Sigmoid colon (tissue), 4 donors: ENCODE results near the gene IL20RB.

Experiments used
- EP300 ChIP-seq, 4 donors: sonication (generic); formaldehyde crosslinking; IDR thresholded peaks; one replicate each; pipeline ENCODE4 v1.6.1; 2017; ENCODE audit warnings: antibody characterized with exemption in 4 of 4
- POLR2A ChIP-seq, 2 donors: fragments of 450-650 bp; IDR thresholded peaks; one replicate each; pipeline ENCODE4 v1.6.1; 2016; ENCODE audit warnings: antibody characterized with exemption in 2 of 2, mild to moderate bottlenecking in 2 of 2, moderate library complexity in 2 of 2
- POLR2AphosphoS5 ChIP-seq, 4 donors: sonication (generic); formaldehyde crosslinking; IDR thresholded peaks; one replicate each; pipeline ENCODE4 v1.6.1; 2017; ENCODE audit warnings: antibody characterized with exemption in 4 of 4
- TF ChIP-seq, protein P1 (sequence below), 4 experiments: fragments of 450-650 bp in 3 of 4; fragments of 200-600 bp in 1 of 4; IDR thresholded peaks; one replicate each; pipeline ENCODE4 v1.5.1; 2016 to 2019; ENCODE audit warnings: antibody characterized with exemption in 4 of 4, mild to moderate bottlenecking in 3 of 4, moderate library complexity in 2 of 4

GRCh38 chr3:137008976-137009375 is 51.2 kb downstream of the IL20RB start:
- TF ChIP-seq, protein P1, sequence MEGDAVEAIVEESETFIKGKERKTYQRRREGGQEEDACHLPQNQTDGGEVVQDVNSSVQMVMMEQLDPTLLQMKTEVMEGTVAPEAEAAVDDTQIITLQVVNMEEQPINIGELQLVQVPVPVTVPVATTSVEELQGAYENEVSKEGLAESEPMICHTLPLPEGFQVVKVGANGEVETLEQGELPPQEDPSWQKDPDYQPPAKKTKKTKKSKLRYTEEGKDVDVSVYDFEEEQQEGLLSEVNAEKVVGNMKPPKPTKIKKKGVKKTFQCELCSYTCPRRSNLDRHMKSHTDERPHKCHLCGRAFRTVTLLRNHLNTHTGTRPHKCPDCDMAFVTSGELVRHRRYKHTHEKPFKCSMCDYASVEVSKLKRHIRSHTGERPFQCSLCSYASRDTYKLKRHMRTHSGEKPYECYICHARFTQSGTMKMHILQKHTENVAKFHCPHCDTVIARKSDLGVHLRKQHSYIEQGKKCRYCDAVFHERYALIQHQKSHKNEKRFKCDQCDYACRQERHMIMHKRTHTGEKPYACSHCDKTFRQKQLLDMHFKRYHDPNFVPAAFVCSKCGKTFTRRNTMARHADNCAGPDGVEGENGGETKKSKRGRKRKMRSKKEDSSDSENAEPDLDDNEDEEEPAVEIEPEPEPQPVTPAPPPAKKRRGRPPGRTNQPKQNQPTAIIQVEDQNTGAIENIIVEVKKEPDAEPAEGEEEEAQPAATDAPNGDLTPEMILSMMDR (IDR thresholded peaks at IDR 0.05), result no peak
- TF ChIP-seq EP300 (IDR thresholded peaks at IDR 0.05) (no peak), POLR2A (IDR thresholded peaks at IDR 0.05) (no peak), POLR2AphosphoS5 (IDR thresholded peaks at IDR 0.05) (no peak)
